Stimulated activated naive CD8-positive, alpha-beta T cell treated with anti-CD3 and anti-CD28 coated beads, Interleukin-15, Interleukin-2, amounts not matched to agents 100 U/mL and 50 U/mL, for 24 hours (primary cell): ENCODE data around the gene ABCA8.

ENCODE experiments used
- ATAC-seq: fragments of 150-1000 bp; cut with Tn5 transposase; one replicate; pipeline ENCODE4 v1.10.0; 2021
- DNase-seq: peaks from one replicate; pipeline ENCODE4 v3.0.0; 2021

The ABCA8 gene

GRCh38 chr17:68867759-68868516, 87.3 kb downstream of the ABCA8 start:
- DNase-seq, result no peak

GRCh38 chr17:68865584-68865983, 89.6 kb downstream of the ABCA8 start:
- no peak for ATAC-seq
- no peak for DNase-seq

More at GRCh38 chr17:68867759-68868516, 87.3 kb downstream of the ABCA8 start:
- ATAC-seq, result no peak

- DNase-seq (no peak), ATAC-seq (no peak)
Measured at GRCh38 chr17:68863091-68863652, 92.0 kb downstream of the ABCA8 start.

- DNase-seq (no peak), ATAC-seq (no peak)
Measured at GRCh38 chr17:68861602-68862001, 93.6 kb downstream of the ABCA8 start.

- ATAC-seq (no peak), DNase-seq (no peak)
Measured at GRCh38 chr17:68860941-68861340, 94.3 kb downstream of the ABCA8 start.

GRCh38 chr17:68854452-68854851, 100.7 kb downstream of the ABCA8 start:
- DNase-seq (no peak), ATAC-seq (no peak)

GRCh38 chr17:68853439-68853838, 101.8 kb downstream of the ABCA8 start:
- DNase-seq, result no peak
- ATAC-seq, result no peak

- no peak for ATAC-seq
- no peak for DNase-seq
Measured at GRCh38 chr17:68853036-68853435, 102.2 kb downstream of the ABCA8 start.

- no peak for ATAC-seq
- DNase-seq, result no peak
Measured at GRCh38 chr17:68851890-68852289, 103.3 kb downstream of the ABCA8 start.

- ATAC-seq (no peak), DNase-seq (no peak)
Measured at GRCh38 chr17:68850749-68851510, 104.3 kb downstream of the ABCA8 start.

GRCh38 chr17:68849673-68850610, 105.2 kb downstream of the ABCA8 start:
- no peak for ATAC-seq
- DNase-seq, result no peak

GRCh38 chr17:68847711-68848110, 107.5 kb downstream of the ABCA8 start:
- ATAC-seq, result no peak
- DNase-seq, result no peak

- DNase-seq (no peak), ATAC-seq (no peak)
Measured at GRCh38 chr17:68843522-68843921, 111.7 kb downstream of the ABCA8 start.

- DNase-seq, result no peak
- no peak for ATAC-seq
Measured at GRCh38 chr17:68840073-68840472, 115.1 kb downstream of the ABCA8 start.

GRCh38 chr17:68835071-68835470, 120.1 kb downstream of the ABCA8 start:
- no peak for ATAC-seq
- no peak for DNase-seq

GRCh38 chr17:68834328-68834836, 120.8 kb downstream of the ABCA8 start:
- no peak for ATAC-seq
- no peak for DNase-seq

GRCh38 chr17:68832109-68832802, 122.9 kb downstream of the ABCA8 start:
- ATAC-seq, result no peak
- no peak for DNase-seq

- no peak for DNase-seq
- ATAC-seq, result no peak
Measured at GRCh38 chr17:68831170-68831569, 124.0 kb downstream of the ABCA8 start.

- no peak for ATAC-seq
- DNase-seq, result no peak
Measured at GRCh38 chr17:68830313-68830712, 124.9 kb downstream of the ABCA8 start.

- ATAC-seq (no peak), DNase-seq (no peak)
Measured at GRCh38 chr17:68829211-68829610, 126.0 kb downstream of the ABCA8 start.

GRCh38 chr17:68824707-68825106, 130.5 kb downstream of the ABCA8 start:
- DNase-seq (no peak), ATAC-seq (no peak)
